Tibial artery (tissue), 4 donors: ENCODE results near the gene STK36.

Experiments used
- DNase-seq, 2 donors: peaks; one replicate each; pipeline ENCODE4 v3.0.0-alpha.2; 2019
- H3K27ac ChIP-seq, 2 donors: fragments of 200-600 bp; sonication (generic) in 1 of 2; 1 replicate in 1 of 2; 2 replicates in 1 of 2; pipeline ENCODE4 v1.5.1; 2018 to 2019; ENCODE audit warnings: mild to moderate bottlenecking in 1 of 2
- H3K27me3 ChIP-seq, 2 donors: fragments of 200-600 bp; sonication (generic) in 1 of 2; one replicate each; pipeline versions ENCODE4 v1.5.1 to v1.6.0; 2016 to 2019
- H3K36me3 ChIP-seq, 3 donors: fragments of 200-600 bp; sonication (generic) in 2 of 3; one replicate each; pipeline ENCODE4 v1.5.1; 2016 to 2019; ENCODE audit warnings: mild to moderate bottlenecking in 2 of 3
- H3K4me1 ChIP-seq, 4 donors: fragments of 200-600 bp; sonication (generic) in 2 of 4; 1 replicate in 3 of 4; 2 replicates in 1 of 4; pipeline ENCODE4 v1.5.1; 2016 to 2019
- H3K4me3 ChIP-seq, 2 donors: fragments of 200-600 bp; sonication (generic) in 1 of 2; 1 replicate in 1 of 2; 2 replicates in 1 of 2; pipeline ENCODE4 v1.5.1; 2018 to 2019; ENCODE audit warnings: mild to moderate bottlenecking in 2 of 2
- H3K9me3 ChIP-seq, 3 donors: fragments of 200-600 bp; sonication (generic) in 1 of 3; one replicate each; pipeline ENCODE4 v1.5.1; 2016 to 2019
- CTCF ChIP-seq, 2 experiments: fragments of 200-600 bp in 1 of 2; fragments of 450-650 bp in 1 of 2; IDR thresholded peaks; one replicate each; pipeline ENCODE4 v1.5.1; 2017 to 2019; ENCODE audit warnings: antibody characterized with exemption in 2 of 2, mild to moderate bottlenecking in 1 of 2, moderate library complexity in 1 of 2
- intact Hi-C: fragments of 100-400 bp; cut with DNase I; formaldehyde crosslinking; loops from one replicate; pipeline ENCODE4 v1.15.0; 2023; ENCODE audit warnings: low total_unique reads

Gene STK36

GRCh38 chr2:218748741-218749441, 77.0 kb downstream of the STK36 start:
- no peak for DNase-seq
- Histone ChIP-seq H3K9me3 (no peaks in the 10 kb centered on the region), H3K36me3 (peaks cover 65 to 89% (median 86%) of the 10 kb centered on the region in 3 donors), H3K27me3 (no peaks in the 10 kb centered on the region), H3K27ac (no peak overlapping the region), H3K4me3 (no peak overlapping the region), H3K4me1 (peaks cover 0 to 5% (median 0%) of the 10 kb centered on the region in 4 donors)
- intact Hi-C loops = no loop called here
- no peak for TF ChIP-seq CTCF (IDR thresholded peaks at IDR 0.05)
